Measurements from ENCODE around the gene CDC27.

CDC27 gene

GRCh38 chr17:47197821-47198220 is 8.7 kb upstream of the CDC27 start:
- in situ Hi-C loops (cut with HindIII; ENCODE audit: low pct_ligation_motif_present, low sequenced_read_pairs), result no loop called here
- Histone ChIP-seq H3K27me3 (replicated peaks) (no peaks in the 10 kb centered on the region), H3K4me3 (ENCODE audit: low read depth, low read length) (no peak overlapping the region), H3K36me3 (replicated peaks) (no peaks in the 10 kb centered on the region), H3K27ac (no peak overlapping the region)
- no peak for DNase-seq
- TF ChIP-seq, protein P1, sequence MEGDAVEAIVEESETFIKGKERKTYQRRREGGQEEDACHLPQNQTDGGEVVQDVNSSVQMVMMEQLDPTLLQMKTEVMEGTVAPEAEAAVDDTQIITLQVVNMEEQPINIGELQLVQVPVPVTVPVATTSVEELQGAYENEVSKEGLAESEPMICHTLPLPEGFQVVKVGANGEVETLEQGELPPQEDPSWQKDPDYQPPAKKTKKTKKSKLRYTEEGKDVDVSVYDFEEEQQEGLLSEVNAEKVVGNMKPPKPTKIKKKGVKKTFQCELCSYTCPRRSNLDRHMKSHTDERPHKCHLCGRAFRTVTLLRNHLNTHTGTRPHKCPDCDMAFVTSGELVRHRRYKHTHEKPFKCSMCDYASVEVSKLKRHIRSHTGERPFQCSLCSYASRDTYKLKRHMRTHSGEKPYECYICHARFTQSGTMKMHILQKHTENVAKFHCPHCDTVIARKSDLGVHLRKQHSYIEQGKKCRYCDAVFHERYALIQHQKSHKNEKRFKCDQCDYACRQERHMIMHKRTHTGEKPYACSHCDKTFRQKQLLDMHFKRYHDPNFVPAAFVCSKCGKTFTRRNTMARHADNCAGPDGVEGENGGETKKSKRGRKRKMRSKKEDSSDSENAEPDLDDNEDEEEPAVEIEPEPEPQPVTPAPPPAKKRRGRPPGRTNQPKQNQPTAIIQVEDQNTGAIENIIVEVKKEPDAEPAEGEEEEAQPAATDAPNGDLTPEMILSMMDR (IDR thresholded peaks at IDR 0.05; ENCODE audit: low read depth, low read length, missing control alignments), result no peak

DNA sequence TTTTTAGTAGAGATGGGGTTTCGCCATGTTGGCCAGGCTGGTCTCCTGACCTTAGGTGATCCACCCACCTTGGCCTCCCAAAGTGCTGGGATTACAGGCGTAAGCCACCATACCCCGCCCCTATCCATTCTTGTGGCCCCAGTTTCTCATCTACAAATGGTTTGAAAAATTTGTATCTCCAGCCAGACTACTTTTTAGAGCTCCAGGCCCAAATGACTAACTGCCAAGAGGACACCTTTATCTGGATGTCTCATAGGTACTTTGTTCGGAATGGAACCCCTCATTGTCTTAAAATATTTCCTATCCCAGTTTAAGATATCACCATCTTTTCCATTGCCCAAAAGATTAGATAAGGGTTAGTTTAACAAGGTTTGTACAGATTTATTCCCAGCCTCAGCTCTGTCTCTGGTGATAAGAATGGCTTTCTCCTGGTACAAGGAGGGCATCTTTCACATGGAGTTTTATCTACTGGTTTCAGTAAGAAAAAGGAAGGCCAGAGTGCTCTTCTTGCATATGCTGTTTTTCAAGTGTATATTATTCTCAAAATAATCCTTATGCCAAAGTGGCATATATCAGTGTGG is 4.9 kb upstream of the CDC27 start:
- no peak overlapping the region for H3K4me3 ChIP-seq (ENCODE audit: low read depth, low read length)
- no peak overlapping the region for H3K27ac ChIP-seq
- DNase-seq, result no peak
- H3K27me3 ChIP-seq (replicated peaks), result no peaks in the 10 kb centered on the region
- no peaks in the 10 kb centered on the region for H3K36me3 ChIP-seq (replicated peaks)
- TF ChIP-seq, protein P1 (IDR thresholded peaks at IDR 0.05; ENCODE audit: low read depth, low read length, missing control alignments), result no peak
- in situ Hi-C loops (cut with HindIII; ENCODE audit: low pct_ligation_motif_present, low sequenced_read_pairs), result no loop called here

- Histone ChIP-seq H3K4me3 (ENCODE audit: low read depth, low read length) (no peak overlapping the region), H3K36me3 (replicated peaks) (peaks cover 4% of the 10 kb centered on the region), H3K27ac (no peak overlapping the region), H3K27me3 (replicated peaks) (no peaks in the 10 kb centered on the region)
- in situ Hi-C loops (cut with HindIII; ENCODE audit: low pct_ligation_motif_present, low sequenced_read_pairs), result no loop called here
- no peak for DNase-seq
- TF ChIP-seq, protein P1 (IDR thresholded peaks at IDR 0.05; ENCODE audit: low read depth, low read length, missing control alignments), result no peak
Observed at GRCh38 chr17:47192554-47192953, 3.5 kb upstream of the CDC27 start.

GRCh38 chr17:47190770-47191169 is 1.7 kb upstream of the CDC27 start:
- TF ChIP-seq, protein P1 (IDR thresholded peaks at IDR 0.05; ENCODE audit: low read depth, low read length, missing control alignments), result no peak
- Histone ChIP-seq H3K36me3 (replicated peaks) (peaks cover 4% of the 10 kb centered on the region), H3K4me3 (ENCODE audit: low read depth, low read length) (no peak overlapping the region), H3K27me3 (replicated peaks) (no peaks in the 10 kb centered on the region), H3K27ac (no peak overlapping the region)
- DNase-seq, result no peak
- in situ Hi-C loops (cut with HindIII; ENCODE audit: low pct_ligation_motif_present, low sequenced_read_pairs), result no loop called here

GRCh38 chr17:47190243-47190642 is 1.1 kb upstream of the CDC27 start:
- Histone ChIP-seq H3K4me3 (ENCODE audit: low read depth, low read length) (no peak overlapping the region), H3K27ac (no peak overlapping the region), H3K27me3 (replicated peaks) (no peaks in the 10 kb centered on the region), H3K36me3 (replicated peaks) (peaks cover 4% of the 10 kb centered on the region)
- DNase-seq, result no peak
- in situ Hi-C loops (cut with HindIII; ENCODE audit: low pct_ligation_motif_present, low sequenced_read_pairs), result no loop called here
- TF ChIP-seq, protein P1 (IDR thresholded peaks at IDR 0.05; ENCODE audit: low read depth, low read length, missing control alignments), result no peak

DNA sequence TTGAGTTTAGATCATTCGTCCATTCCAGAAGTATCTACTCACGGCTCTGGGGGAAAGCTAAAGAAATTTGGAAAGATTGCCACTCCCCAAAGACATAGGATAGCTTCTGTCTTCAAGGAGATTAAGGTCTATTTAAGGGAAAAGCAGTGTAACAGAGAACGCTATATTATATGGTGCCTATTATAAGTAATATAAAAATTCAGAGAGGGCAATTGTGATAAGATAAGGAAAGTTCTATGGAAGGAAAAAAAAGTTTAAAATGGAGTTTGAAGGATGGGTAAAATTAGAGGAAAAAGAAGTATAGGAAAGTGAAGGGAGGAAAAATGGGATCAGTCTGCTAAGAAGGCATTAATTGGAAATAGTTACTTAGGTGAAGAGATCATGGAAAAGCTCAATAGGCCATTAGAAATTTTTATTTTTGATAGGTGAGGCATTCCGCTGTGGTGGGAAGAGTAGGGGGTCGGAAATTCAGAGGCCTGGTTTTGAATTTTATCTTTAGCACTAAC is 690 bp upstream of the CDC27 start:
- Histone ChIP-seq H3K27ac (peak overlapping the region; percentile 55), H3K27me3 (replicated peaks) (no peaks in the 10 kb centered on the region), H3K36me3 (replicated peaks) (peaks cover 4% of the 10 kb centered on the region), H3K4me3 (ENCODE audit: low read depth, low read length) (peak overlapping the region; percentile 50)
- DNase-seq, result no peak
- in situ Hi-C loops (cut with HindIII; ENCODE audit: low pct_ligation_motif_present, low sequenced_read_pairs), result no loop called here
- TF ChIP-seq, protein P1 (IDR thresholded peaks at IDR 0.05; ENCODE audit: low read depth, low read length, missing control alignments), result no peak

Data from brain microvascular endothelial cell (primary cell).